GM10248 (cell line): ENCODE data around the gene OBSCN.

Experiments
- CTCF ChIA-PET: fragments of 300-600 bp; sonication (Branson Sonifier 250); formaldehyde crosslinking; extraction: SDS; loops from one replicate; lab custom pipeline; 2021; ENCODE audit warnings: antibody characterized with exemption; lab: Yijun Ruan, JAX
- POLR2A ChIA-PET: fragments of 350-650 bp; sonication (Branson Sonifier 250); formaldehyde crosslinking; extraction: SDS; loops from one replicate; lab custom pipeline; 2020; ENCODE audit warnings: antibody characterized with exemption; lab: Yijun Ruan, JAX
- DNase-seq: peaks from one replicate; pipeline ENCODE4 v3.0.0; 2012; ENCODE audit errors: extremely low spot score
- CTCF ChIP-seq: IDR thresholded peaks from 2 replicates; pipeline ENCODE4 v1.5.1; 2012; ENCODE audit warnings: mild to moderate bottlenecking, low read depth; ENCODE audit errors: extremely low read depth, missing control alignments, control extremely low read depth

The OBSCN gene

GRCh38 chr1:228194436-228194835, 13.4 kb upstream of the OBSCN start:
- ChIA-PET POLR2A (no interaction called here), CTCF (no interaction called here)
- DNase-seq, result no peak
- no peak for TF ChIP-seq CTCF

GRCh38 chr1:228194921-228195812, 12.7 kb upstream of the OBSCN start:
- TF ChIP-seq CTCF, result no peak
- no peak for DNase-seq
- ChIA-PET CTCF (no interaction called here), POLR2A (no interaction called here)

- ChIA-PET CTCF (no interaction called here), POLR2A (no interaction called here)
- no peak for TF ChIP-seq CTCF
- no peak for DNase-seq
Measured at GRCh38 chr1:228197555-228198147, 10.2 kb upstream of the OBSCN start.

GRCh38 chr1:228198977-228199590, 8.8 kb upstream of the OBSCN start:
- TF ChIP-seq CTCF, result no peak
- CTCF ChIA-PET, result no interaction called here
- POLR2A ChIA-PET, result no interaction called here
- DNase-seq, result no peak

- no peak for DNase-seq
- ChIA-PET POLR2A (no interaction called here), CTCF (no interaction called here)
- no peak for TF ChIP-seq CTCF
Measured at GRCh38 chr1:228204958-228205357, 2.9 kb upstream of the OBSCN start.

GRCh38 chr1:228205526-228206436, 2.1 kb upstream of the OBSCN start:
- no peak for TF ChIP-seq CTCF
- POLR2A ChIA-PET, result no interaction called here
- no peak for DNase-seq
- CTCF ChIA-PET, result no interaction called here
